Activated naive CD4-positive, alpha-beta T cell treated with anti-CD3 and anti-CD28 coated beads for 36 hours (primary cell): ENCODE data around the gene PNCK. TPM values are rescaled to one million over a fixed set of nuclear protein-coding genes. Genes with fewer than 3 reads are reported as not detected.
"Not testable (repeated sequence)": the region's sequence is repeated elsewhere in the genome, so short reads cannot be mapped to it uniquely, and the experiment has no call there.

ENCODE experiments used
- CTCF ChIA-PET: fragments of 350-600 bp; sonication (Branson Sonifier 250); formaldehyde crosslinking; loops from one replicate; lab custom pipeline; 2021; ENCODE audit warnings: antibody characterized with exemption; lab: Charles Lee
- DNase-seq: peaks from one replicate; pipeline ENCODE4 v3.0.0-alpha.2; 2020
- H3K27ac Mint-ChIP-seq: one replicate; pipeline ENCODE4 v1.8.0; 2021; ENCODE audit warnings: mild to moderate bottlenecking, mixed read lengths
- H3K27me3 Mint-ChIP-seq: one replicate; pipeline ENCODE4 v1.8.0; 2021; ENCODE audit warnings: low read depth, mixed read lengths
- H3K36me3 Mint-ChIP-seq: one replicate; pipeline ENCODE4 v1.8.0; 2021; ENCODE audit warnings: low read depth, mixed read lengths
- H3K4me1 Mint-ChIP-seq: one replicate; pipeline ENCODE4 v1.8.0; 2021; ENCODE audit warnings: low read depth, mixed read lengths
- H3K4me3 Mint-ChIP-seq: one replicate; pipeline ENCODE4 v1.8.0; 2021; ENCODE audit warnings: mild to moderate bottlenecking, moderate library complexity, mixed read lengths
- H3K9me3 Mint-ChIP-seq: one replicate; pipeline ENCODE4 v1.8.0; 2021; ENCODE audit warnings: mixed read lengths
- intact Hi-C: fragments of 100-400 bp; cut with micrococcal nuclease; formaldehyde crosslinking; loops from one replicate; pipeline ENCODE4 v1.15.1; 2023
- total RNA-seq, 2 experiments: library from RNA; stranded (reverse); gene quantifications; one replicate each; pipeline ENCODE4 v1.2.3, GENCODE V29; 2021

The PNCK gene
- total RNA-seq = under 1 TPM; 0.26 to 0.30 TPM

- H3K9me3 Mint-ChIP-seq = no peaks in the 10 kb centered on the region
- CTCF ChIA-PET = no interaction called here
- no peak for DNase-seq
- H3K27ac Mint-ChIP-seq = no peak within 1 kb of the TSS
- H3K4me1 Mint-ChIP-seq = peaks cover 4% of the 10 kb centered on the region
- H3K4me3 Mint-ChIP-seq = peak within 1 kb of the TSS; percentile 2
- peaks cover 12% of the 10 kb centered on the region for H3K27me3 Mint-ChIP-seq
- intact Hi-C loops = no loop called here
- H3K36me3 Mint-ChIP-seq = no peaks in the 10 kb centered on the region
Observed at GRCh38 chrX:153673428-153674218, at the start of gene PNCK. PNCK (minus strand) TSS chrX:153673813; CDS start chrX:153673076, 737 bp downstream.

GRCh38 chrX:153722704-153723350, 49.2 kb upstream of the PNCK start:
- intact Hi-C loops = no loop called here
- Mint-ChIP-seq H3K4me1 (peaks cover 28% of the 10 kb centered on the region), H3K36me3 (peaks cover 12% of the 10 kb centered on the region), H3K27me3 (no peaks in the 10 kb centered on the region), H3K4me3 (peak overlapping the region; percentile 85), H3K27ac (peak overlapping the region; percentile 81), H3K9me3 (no peaks in the 10 kb centered on the region)
- CTCF ChIA-PET = interaction anchor here (1.0 kb wide), 1 partner anchor 11 kb away, joined by 3 read pairs; no protein-coding TSS in a partner anchor
- DNase-seq = no peak

GRCh38 chrX:153719701-153720100, 46.1 kb upstream of the PNCK start:
- Mint-ChIP-seq H3K9me3 (no peaks in the 10 kb centered on the region), H3K27ac (no peak overlapping the region), H3K36me3 (peaks cover 13% of the 10 kb centered on the region), H3K27me3 (no peaks in the 10 kb centered on the region), H3K4me1 (peaks cover 15% of the 10 kb centered on the region), H3K4me3 (no peak overlapping the region)
- no peak for DNase-seq
- intact Hi-C loops = no loop called here
- CTCF ChIA-PET = interaction anchor here (0.5 kb wide), 1 partner anchor 107 kb away, joined by 3 read pairs; no protein-coding TSS in a partner anchor

- Mint-ChIP-seq H3K27ac (no peak overlapping the region), H3K4me1 (peaks cover 15% of the 10 kb centered on the region), H3K36me3 (peaks cover 13% of the 10 kb centered on the region), H3K27me3 (no peaks in the 10 kb centered on the region), H3K9me3 (no peaks in the 10 kb centered on the region), H3K4me3 (no peak overlapping the region)
- DNase-seq = no peak
- intact Hi-C loops = no loop called here
- CTCF ChIA-PET = no interaction called here
Observed at GRCh38 chrX:153719238-153719637, 45.6 kb upstream of the PNCK start.

- H3K4me1 Mint-ChIP-seq = peaks cover 12% of the 10 kb centered on the region
- H3K27me3 Mint-ChIP-seq = no peaks in the 10 kb centered on the region
- no peak overlapping the region for H3K27ac Mint-ChIP-seq
- intact Hi-C loops = no loop called here
- peaks cover 15% of the 10 kb centered on the region for H3K36me3 Mint-ChIP-seq
- no peaks in the 10 kb centered on the region for H3K9me3 Mint-ChIP-seq
- H3K4me3 Mint-ChIP-seq = no peak overlapping the region
- CTCF ChIA-PET = interaction anchor here (0.7 kb wide), 1 partner anchor 139 kb away, joined by 7 read pairs; no protein-coding TSS in a partner anchor
- no peak for DNase-seq
Observed at GRCh38 chrX:153717445-153717844, 43.8 kb upstream of the PNCK start.

GRCh38 chrX:153714256-153714655, 40.6 kb upstream of the PNCK start:
- H3K27ac Mint-ChIP-seq = no peak overlapping the region
- CTCF ChIA-PET = no interaction called here
- peaks cover 4% of the 10 kb centered on the region for H3K4me1 Mint-ChIP-seq
- intact Hi-C loops = no loop called here
- no peak for DNase-seq
- no peak overlapping the region for H3K4me3 Mint-ChIP-seq
- H3K27me3 Mint-ChIP-seq = no peaks in the 10 kb centered on the region
- peaks cover 11% of the 10 kb centered on the region for H3K36me3 Mint-ChIP-seq
- no peaks in the 10 kb centered on the region for H3K9me3 Mint-ChIP-seq

- Mint-ChIP-seq H3K9me3 (no peaks in the 10 kb centered on the region), H3K27me3 (no peaks in the 10 kb centered on the region), H3K36me3 (peaks cover 6% of the 10 kb centered on the region), H3K4me1 (peaks cover 4% of the 10 kb centered on the region), H3K27ac (no peak overlapping the region), H3K4me3 (no peak overlapping the region)
- DNase-seq = no peak
- intact Hi-C loops = no loop called here
- CTCF ChIA-PET = interaction anchor here (0.9 kb wide), 1 partner anchor 30 kb away, joined by 4 read pairs; no protein-coding TSS in a partner anchor
Observed at GRCh38 chrX:153709726-153710674, 36.4 kb upstream of the PNCK start.

GRCh38 chrX:153708415-153708814, 34.8 kb upstream of the PNCK start:
- H3K27me3 Mint-ChIP-seq = no peaks in the 10 kb centered on the region
- DNase-seq = peak; percentile 67
- H3K27ac Mint-ChIP-seq = no peak overlapping the region
- no peak overlapping the region for H3K4me3 Mint-ChIP-seq
- intact Hi-C loops = loop anchor here (1.0 kb wide), 1 partner anchor 21 kb away; the partner anchor contains the start of gene SLC6A8
- H3K4me1 Mint-ChIP-seq = peaks cover 4% of the 10 kb centered on the region
- CTCF ChIA-PET = interaction anchor here (1.0 to 1.6 kb wide), 3 partner anchors 22 to 47 kb away, joined by 3 to 4 read pairs (median 4); no protein-coding TSS in a partner anchor
- no peaks in the 10 kb centered on the region for H3K9me3 Mint-ChIP-seq
- peaks cover 4% of the 10 kb centered on the region for H3K36me3 Mint-ChIP-seq

GRCh38 chrX:153707406-153707805, 33.8 kb upstream of the PNCK start:
- Mint-ChIP-seq H3K27me3 (no peaks in the 10 kb centered on the region), H3K9me3 (no peaks in the 10 kb centered on the region), H3K36me3 (peaks cover 2% of the 10 kb centered on the region), H3K4me3 (no peak overlapping the region), H3K27ac (no peak overlapping the region), H3K4me1 (peaks cover 4% of the 10 kb centered on the region)
- CTCF ChIA-PET = interaction anchor here (1.2 to 1.6 kb wide), 2 partner anchors 40 to 46 kb away, joined by 4 read pairs; no protein-coding TSS in a partner anchor
- no peak for DNase-seq
- intact Hi-C loops = no loop called here

GRCh38 chrX:153706799-153707198, 33.2 kb upstream of the PNCK start:
- CTCF ChIA-PET = no interaction called here
- no peaks in the 10 kb centered on the region for H3K27me3 Mint-ChIP-seq
- H3K9me3 Mint-ChIP-seq = no peaks in the 10 kb centered on the region
- H3K4me3 Mint-ChIP-seq = no peak overlapping the region
- no peak for DNase-seq
- H3K36me3 Mint-ChIP-seq = peaks cover 2% of the 10 kb centered on the region
- intact Hi-C loops = no loop called here
- H3K27ac Mint-ChIP-seq = no peak overlapping the region
- H3K4me1 Mint-ChIP-seq = peaks cover 4% of the 10 kb centered on the region

- DNase-seq, intact Hi-C loops, H3K27ac Mint-ChIP-seq, H3K36me3 Mint-ChIP-seq, H3K9me3 Mint-ChIP-seq, H3K4me1 Mint-ChIP-seq, H3K4me3 Mint-ChIP-seq, H3K27me3 Mint-ChIP-seq: not testable (repeated sequence)
- CTCF ChIA-PET = interaction anchor here (1.2 kb wide), 1 partner anchor 96 kb away, joined by 3 read pairs; no protein-coding TSS in a partner anchor
Observed at GRCh38 chrX:153705403-153706060, 31.9 kb upstream of the PNCK start.
